Stimulated activated naive CD8-positive, alpha-beta T cell treated with anti-CD3 and anti-CD28 coated beads, Interleukin-15, Interleukin-2, amounts not matched to agents 100 ng/mL and 50 ng/mL, for 24 hours (primary cell): ENCODE data around the gene CCDC187.

Experiments used
- H3K27ac Mint-ChIP-seq: one replicate; pipeline ENCODE4 v1.8.0; 2021; ENCODE audit warnings: mild to moderate bottlenecking, mixed read lengths
- H3K27me3 Mint-ChIP-seq: one replicate; pipeline ENCODE4 v1.8.0; 2021; ENCODE audit warnings: mixed read lengths
- H3K36me3 Mint-ChIP-seq: one replicate; pipeline ENCODE4 v1.8.0; 2021; ENCODE audit warnings: low read depth, mixed read lengths
- H3K4me1 Mint-ChIP-seq: one replicate; pipeline ENCODE4 v1.8.0; 2021; ENCODE audit warnings: low read depth, mixed read lengths
- H3K4me3 Mint-ChIP-seq: one replicate; pipeline ENCODE4 v1.8.0; 2021; ENCODE audit warnings: mild to moderate bottlenecking, mixed read lengths
- H3K9me3 Mint-ChIP-seq: one replicate; pipeline ENCODE4 v1.8.0; 2021; ENCODE audit warnings: mixed read lengths

CCDC187 gene

GRCh38 chr9:136295542-136296433, 8.1 kb downstream of the CCDC187 start:
- Mint-ChIP-seq H3K4me3 (no peak overlapping the region), H3K9me3 (no peaks in the 10 kb centered on the region), H3K4me1 (no peaks in the 10 kb centered on the region), H3K36me3 (no peaks in the 10 kb centered on the region), H3K27ac (no peak overlapping the region), H3K27me3 (no peaks in the 10 kb centered on the region)

GRCh38 chr9:136295055-136295454, 8.8 kb downstream of the CCDC187 start:
- Mint-ChIP-seq H3K27ac (no peak overlapping the region), H3K36me3 (no peaks in the 10 kb centered on the region), H3K9me3 (no peaks in the 10 kb centered on the region), H3K4me1 (no peaks in the 10 kb centered on the region), H3K27me3 (no peaks in the 10 kb centered on the region), H3K4me3 (no peak overlapping the region)

GRCh38 chr9:136294437-136294836, 9.5 kb downstream of the CCDC187 start:
- Mint-ChIP-seq H3K4me3 (no peak overlapping the region), H3K36me3 (no peaks in the 10 kb centered on the region), H3K27me3 (no peaks in the 10 kb centered on the region), H3K27ac (no peak overlapping the region), H3K4me1 (no peaks in the 10 kb centered on the region), H3K9me3 (no peaks in the 10 kb centered on the region)

GRCh38 chr9:136293476-136294077, 10.3 kb downstream of the CCDC187 start:
- H3K4me3 Mint-ChIP-seq, result no peak overlapping the region
- no peaks in the 10 kb centered on the region for H3K4me1 Mint-ChIP-seq
- no peak overlapping the region for H3K27ac Mint-ChIP-seq
- H3K36me3 Mint-ChIP-seq, result no peaks in the 10 kb centered on the region
- H3K27me3 Mint-ChIP-seq, result no peaks in the 10 kb centered on the region
- H3K9me3 Mint-ChIP-seq, result no peaks in the 10 kb centered on the region

- Mint-ChIP-seq H3K36me3 (no peaks in the 10 kb centered on the region), H3K4me3 (no peak overlapping the region), H3K9me3 (no peaks in the 10 kb centered on the region), H3K4me1 (no peaks in the 10 kb centered on the region), H3K27me3 (no peaks in the 10 kb centered on the region), H3K27ac (no peak overlapping the region)
Measured at GRCh38 chr9:136292591-136293448, 11.1 kb downstream of the CCDC187 start.

- Mint-ChIP-seq H3K36me3 (no peaks in the 10 kb centered on the region), H3K4me1 (no peaks in the 10 kb centered on the region), H3K27ac (no peak overlapping the region), H3K4me3 (no peak overlapping the region), H3K27me3 (no peaks in the 10 kb centered on the region), H3K9me3 (no peaks in the 10 kb centered on the region)
Measured at GRCh38 chr9:136292026-136292538, 11.8 kb downstream of the CCDC187 start.

- H3K4me3 Mint-ChIP-seq, result no peak overlapping the region
- H3K9me3 Mint-ChIP-seq, result no peaks in the 10 kb centered on the region
- no peaks in the 10 kb centered on the region for H3K4me1 Mint-ChIP-seq
- no peak overlapping the region for H3K27ac Mint-ChIP-seq
- no peaks in the 10 kb centered on the region for H3K27me3 Mint-ChIP-seq
- H3K36me3 Mint-ChIP-seq, result no peaks in the 10 kb centered on the region
Measured at GRCh38 chr9:136291306-136292025, 12.4 kb downstream of the CCDC187 start.

GRCh38 chr9:136290508-136291000, 13.3 kb downstream of the CCDC187 start:
- H3K4me1 Mint-ChIP-seq, result no peaks in the 10 kb centered on the region
- H3K4me3 Mint-ChIP-seq, result no peak overlapping the region
- H3K27ac Mint-ChIP-seq, result no peak overlapping the region
- H3K27me3 Mint-ChIP-seq, result no peaks in the 10 kb centered on the region
- no peaks in the 10 kb centered on the region for H3K36me3 Mint-ChIP-seq
- no peaks in the 10 kb centered on the region for H3K9me3 Mint-ChIP-seq

- H3K27ac Mint-ChIP-seq, result no peak overlapping the region
- H3K4me1 Mint-ChIP-seq, result no peaks in the 10 kb centered on the region
- H3K27me3 Mint-ChIP-seq, result no peaks in the 10 kb centered on the region
- no peaks in the 10 kb centered on the region for H3K36me3 Mint-ChIP-seq
- no peak overlapping the region for H3K4me3 Mint-ChIP-seq
- no peaks in the 10 kb centered on the region for H3K9me3 Mint-ChIP-seq
Measured at GRCh38 chr9:136289651-136290507, 14.0 kb downstream of the CCDC187 start.

GRCh38 chr9:136287960-136288753, 15.7 kb downstream of the CCDC187 start:
- H3K36me3 Mint-ChIP-seq, result no peaks in the 10 kb centered on the region
- no peak overlapping the region for H3K27ac Mint-ChIP-seq
- H3K9me3 Mint-ChIP-seq, result no peaks in the 10 kb centered on the region
- H3K4me1 Mint-ChIP-seq, result peaks cover 4% of the 10 kb centered on the region
- no peak overlapping the region for H3K4me3 Mint-ChIP-seq
- H3K27me3 Mint-ChIP-seq, result no peaks in the 10 kb centered on the region

GRCh38 chr9:136286987-136287379, 16.9 kb downstream of the CCDC187 start:
- Mint-ChIP-seq H3K4me3 (no peak overlapping the region), H3K27ac (no peak overlapping the region), H3K36me3 (no peaks in the 10 kb centered on the region), H3K4me1 (peaks cover 7% of the 10 kb centered on the region), H3K9me3 (no peaks in the 10 kb centered on the region), H3K27me3 (no peaks in the 10 kb centered on the region)

- Mint-ChIP-seq H3K9me3 (no peaks in the 10 kb centered on the region), H3K27ac (no peak overlapping the region), H3K27me3 (no peaks in the 10 kb centered on the region), H3K4me3 (no peak overlapping the region), H3K4me1 (peaks cover 8% of the 10 kb centered on the region), H3K36me3 (no peaks in the 10 kb centered on the region)
Measured at GRCh38 chr9:136286359-136286986, 17.4 kb downstream of the CCDC187 start.
